GM23338 (cell line): ENCODE data around the gene TRAPPC2. TPM values are rescaled to one million over a fixed set of nuclear protein-coding genes. Genes with fewer than 3 reads are reported as not detected.

Experiments
- ATAC-seq: fragments of 200-7000 bp; cut with Tn5 transposase; 3 replicates; pipeline ENCODE4 v1.9.1; 2020
- DNase-seq: peaks from one replicate; pipeline ENCODE4 v3.0.0-alpha.2; 2015; ENCODE audit warnings: low spot score
- H2AFZ ChIP-seq: fragments of 200-600 bp; sonication (generic); 2 replicates; pipeline ENCODE4 v1.8.0; 2016; ENCODE audit warnings: antibody characterized with exemption, mild to moderate bottlenecking, moderate library complexity
- H3F3A ChIP-seq: fragments of 200-600 bp; sonication (generic); replicated peaks from 2 replicates; pipeline ENCODE4 v1.8.0; 2017; ENCODE audit warnings: antibody characterized with exemption, mixed run types, low read depth
- H3K27ac ChIP-seq: fragments of 200-600 bp; sonication (generic); 2 replicates; pipeline ENCODE4 v1.6.1; 2016; ENCODE audit warnings: low read depth
- H3K27me3 ChIP-seq: fragments of 200-600 bp; sonication (generic); 2 replicates; pipeline ENCODE4 v1.8.0; 2016; ENCODE audit warnings: mild to moderate bottlenecking, mixed run types, moderate library complexity; ENCODE audit not compliant: insufficient read depth
- H3K36me3 ChIP-seq: fragments of 200-600 bp; sonication (generic); 2 replicates; pipeline ENCODE4 v1.8.0; 2016; ENCODE audit warnings: mild to moderate bottlenecking; ENCODE audit not compliant: insufficient read depth
- H3K4me1 ChIP-seq: fragments of 200-600 bp; sonication (generic); 2 replicates; pipeline ENCODE4 v1.8.0; 2016; ENCODE audit warnings: mild to moderate bottlenecking, moderate library complexity; ENCODE audit not compliant: insufficient read depth
- H3K4me2 ChIP-seq: fragments of 200-600 bp; sonication (generic); 2 replicates; pipeline ENCODE4 v1.7.1; 2017; ENCODE audit warnings: mixed run types
- H3K4me3 ChIP-seq: fragments of 200-600 bp; sonication (generic); 2 replicates; pipeline ENCODE4 v1.6.1; 2016; ENCODE audit warnings: mixed run types
- H3K79me2 ChIP-seq: fragments of 200-600 bp; sonication (generic); replicated peaks from 2 replicates; pipeline ENCODE4 v1.8.0; 2017; ENCODE audit warnings: mild to moderate bottlenecking; ENCODE audit not compliant: insufficient read depth
- H3K9me2 ChIP-seq: fragments of 200-600 bp; sonication (generic); 2 replicates; pipeline ENCODE4 v1.8.0; 2017; ENCODE audit not compliant: insufficient read depth
- H4K20me1 ChIP-seq: fragments of 200-600 bp; sonication (generic); replicated peaks from 2 replicates; pipeline ENCODE4 v1.8.0; 2017; ENCODE audit warnings: mild to moderate bottlenecking; ENCODE audit not compliant: insufficient read depth
- H3K27ac Mint-ChIP-seq: 2 replicates; pipeline ENCODE4 v1.8.0; 2020; ENCODE audit warnings: inconsistent platforms, mild to moderate bottlenecking, moderate library complexity, mixed read lengths
- H3K27me3 Mint-ChIP-seq: 3 replicates; pipeline ENCODE4 v1.8.0; 2022; ENCODE audit warnings: low read depth, mild to moderate bottlenecking, moderate library complexity, mixed read lengths, inconsistent platforms; ENCODE audit not compliant: insufficient read depth, poor library complexity
- H3K36me3 Mint-ChIP-seq: 3 replicates; pipeline ENCODE4 v1.8.0; 2021; ENCODE audit warnings: low read depth, mild to moderate bottlenecking, inconsistent platforms, moderate library complexity, mixed read lengths
- H3K4me1 Mint-ChIP-seq: 3 replicates; pipeline ENCODE4 v1.8.0; 2020; ENCODE audit warnings: mild to moderate bottlenecking, inconsistent platforms, mixed read lengths
- H3K4me3 Mint-ChIP-seq: 3 replicates; pipeline ENCODE4 v1.8.0; 2021; ENCODE audit warnings: moderate library complexity, mild to moderate bottlenecking, inconsistent platforms, mixed read lengths
- H3K9me3 Mint-ChIP-seq: 3 replicates; pipeline ENCODE4 v1.8.0; 2020; ENCODE audit warnings: moderate library complexity, mild to moderate bottlenecking, inconsistent platforms, mixed read lengths
- CREB1 ChIP-seq: fragments of 250-450 bp; sonication (Bioruptor Pico); IDR thresholded peaks from 2 replicates; pipeline ENCODE4 v1.5.0; 2020; ENCODE audit warnings: low read depth, mild to moderate bottlenecking, moderate library complexity
- EZH2 ChIP-seq: fragments of 200-600 bp; sonication (generic); IDR thresholded peaks from one replicate; pipeline ENCODE4 v1.8.0; 2017; ENCODE audit warnings: antibody characterized with exemption, mild to moderate bottlenecking, low read depth; ENCODE audit not compliant: unreplicated experiment
- EZH2phosphoT487 ChIP-seq: fragments of 200-600 bp; sonication (generic); IDR thresholded peaks from one replicate; pipeline ENCODE4 v1.8.1; 2018; ENCODE audit warnings: antibody characterized with exemption; ENCODE audit not compliant: unreplicated experiment
- JUNB ChIP-seq: IDR thresholded peaks from one replicate; pipeline ENCODE4 v1.6.1; 2016; ENCODE audit warnings: antibody characterized with exemption; ENCODE audit not compliant: unreplicated experiment
- NANOG ChIP-seq: IDR thresholded peaks from 2 replicates; pipeline ENCODE4 v1.6.1; 2016; ENCODE audit warnings: antibody characterized with exemption, borderline replicate concordance
- POLR2AphosphoS5 ChIP-seq: IDR thresholded peaks from 2 replicates; pipeline ENCODE4 v1.6.1; 2016; ENCODE audit warnings: antibody characterized with exemption, low read depth
- STAT1 ChIP-seq: IDR thresholded peaks from one replicate; pipeline ENCODE4 v1.6.1; 2016; ENCODE audit warnings: antibody characterized with exemption; ENCODE audit not compliant: unreplicated experiment
- ZNF114 ChIP-seq: fragments of 250-450 bp; sonication (Bioruptor Pico); IDR thresholded peaks from 2 replicates; pipeline ENCODE4 v1.5.0; 2020; ENCODE audit warnings: mild to moderate bottlenecking, moderate library complexity
- ZNF331 ChIP-seq: fragments of 250-450 bp; sonication (Bioruptor Pico); IDR thresholded peaks from 2 replicates; pipeline ENCODE4 v1.5.0; 2020; ENCODE audit warnings: low read depth, mild to moderate bottlenecking, moderate library complexity
- polyA plus RNA-seq: library from polyadenylated mRNA; unstranded; fragments of >200 nt; fragmentation: Nextera tagmentation; extraction: Ambion mirVana; gene quantifications from 2 replicates; pipeline ENCODE4 v1.2.1, GENCODE V29; 2016
- total RNA-seq: library from RNA; depleted of rRNA; stranded (reverse); fragments of >200 nt; shearing (Covaris generic); gene quantifications from 2 replicates; pipeline ENCODE4 v1.2.3, GENCODE V29; 2014
- TF ChIP-seq, protein P1 (sequence below): IDR thresholded peaks from 2 replicates; pipeline ENCODE4 v1.6.1; 2016; ENCODE audit warnings: antibody characterized with exemption
- TF ChIP-seq, protein P2 (sequence below): fragments of 250-450 bp; sonication (Bioruptor Pico); IDR thresholded peaks from 2 replicates; pipeline ENCODE4 v1.5.0; 2020; ENCODE audit warnings: mild to moderate bottlenecking, moderate library complexity
- TF ChIP-seq, protein P3 (sequence below): IDR thresholded peaks from one replicate; pipeline ENCODE4 v1.6.1; 2018; ENCODE audit warnings: antibody characterized with exemption; ENCODE audit not compliant: unreplicated experiment

TRAPPC2 gene
- total and polyA plus RNA-seq, 2 experiments from 2014 or later: 11.7 to 14.6 TPM

DNA sequence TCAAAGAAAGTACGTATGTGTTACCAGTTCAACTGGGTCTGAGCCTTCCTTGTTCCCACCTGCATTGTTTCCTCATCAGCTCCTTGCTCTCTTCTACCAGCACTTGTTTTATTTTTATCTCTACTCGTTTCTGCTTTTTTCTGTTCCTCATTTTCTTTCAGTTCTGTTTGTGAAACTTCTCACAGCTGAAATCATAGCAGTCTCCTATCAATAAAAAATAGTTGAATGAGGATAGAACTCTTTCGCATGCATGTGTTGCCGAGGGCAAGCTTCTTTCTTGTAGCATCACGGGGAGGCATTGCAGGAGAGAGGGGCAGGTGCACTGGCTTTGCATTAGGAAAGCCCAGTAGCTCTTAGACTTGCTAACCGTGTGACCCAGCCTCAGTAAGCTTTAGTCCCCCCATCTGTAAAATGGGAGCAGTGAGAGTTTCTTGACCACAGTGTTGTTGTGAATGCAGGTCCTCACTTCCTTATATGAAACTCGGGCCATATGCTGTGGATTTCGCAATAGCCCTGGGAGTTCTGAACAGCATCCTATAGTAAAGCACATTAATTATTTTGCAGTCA is 24.8 kb upstream of the TRAPPC2 start (continued):
- TF ChIP-seq, protein P1, sequence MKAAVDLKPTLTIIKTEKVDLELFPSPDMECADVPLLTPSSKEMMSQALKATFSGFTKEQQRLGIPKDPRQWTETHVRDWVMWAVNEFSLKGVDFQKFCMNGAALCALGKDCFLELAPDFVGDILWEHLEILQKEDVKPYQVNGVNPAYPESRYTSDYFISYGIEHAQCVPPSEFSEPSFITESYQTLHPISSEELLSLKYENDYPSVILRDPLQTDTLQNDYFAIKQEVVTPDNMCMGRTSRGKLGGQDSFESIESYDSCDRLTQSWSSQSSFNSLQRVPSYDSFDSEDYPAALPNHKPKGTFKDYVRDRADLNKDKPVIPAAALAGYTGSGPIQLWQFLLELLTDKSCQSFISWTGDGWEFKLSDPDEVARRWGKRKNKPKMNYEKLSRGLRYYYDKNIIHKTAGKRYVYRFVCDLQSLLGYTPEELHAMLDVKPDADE: no peak
- TF ChIP-seq EZH2: no peak
- TF ChIP-seq NANOG: no peak
- no peak for TF ChIP-seq EZH2phosphoT487
- no peak for TF ChIP-seq STAT1
- no peak for TF ChIP-seq CREB1
- TF ChIP-seq JUNB: no peak
- TF ChIP-seq ZNF331 (CRISPR knock-in tag): no peak
- TF ChIP-seq, protein P2, sequence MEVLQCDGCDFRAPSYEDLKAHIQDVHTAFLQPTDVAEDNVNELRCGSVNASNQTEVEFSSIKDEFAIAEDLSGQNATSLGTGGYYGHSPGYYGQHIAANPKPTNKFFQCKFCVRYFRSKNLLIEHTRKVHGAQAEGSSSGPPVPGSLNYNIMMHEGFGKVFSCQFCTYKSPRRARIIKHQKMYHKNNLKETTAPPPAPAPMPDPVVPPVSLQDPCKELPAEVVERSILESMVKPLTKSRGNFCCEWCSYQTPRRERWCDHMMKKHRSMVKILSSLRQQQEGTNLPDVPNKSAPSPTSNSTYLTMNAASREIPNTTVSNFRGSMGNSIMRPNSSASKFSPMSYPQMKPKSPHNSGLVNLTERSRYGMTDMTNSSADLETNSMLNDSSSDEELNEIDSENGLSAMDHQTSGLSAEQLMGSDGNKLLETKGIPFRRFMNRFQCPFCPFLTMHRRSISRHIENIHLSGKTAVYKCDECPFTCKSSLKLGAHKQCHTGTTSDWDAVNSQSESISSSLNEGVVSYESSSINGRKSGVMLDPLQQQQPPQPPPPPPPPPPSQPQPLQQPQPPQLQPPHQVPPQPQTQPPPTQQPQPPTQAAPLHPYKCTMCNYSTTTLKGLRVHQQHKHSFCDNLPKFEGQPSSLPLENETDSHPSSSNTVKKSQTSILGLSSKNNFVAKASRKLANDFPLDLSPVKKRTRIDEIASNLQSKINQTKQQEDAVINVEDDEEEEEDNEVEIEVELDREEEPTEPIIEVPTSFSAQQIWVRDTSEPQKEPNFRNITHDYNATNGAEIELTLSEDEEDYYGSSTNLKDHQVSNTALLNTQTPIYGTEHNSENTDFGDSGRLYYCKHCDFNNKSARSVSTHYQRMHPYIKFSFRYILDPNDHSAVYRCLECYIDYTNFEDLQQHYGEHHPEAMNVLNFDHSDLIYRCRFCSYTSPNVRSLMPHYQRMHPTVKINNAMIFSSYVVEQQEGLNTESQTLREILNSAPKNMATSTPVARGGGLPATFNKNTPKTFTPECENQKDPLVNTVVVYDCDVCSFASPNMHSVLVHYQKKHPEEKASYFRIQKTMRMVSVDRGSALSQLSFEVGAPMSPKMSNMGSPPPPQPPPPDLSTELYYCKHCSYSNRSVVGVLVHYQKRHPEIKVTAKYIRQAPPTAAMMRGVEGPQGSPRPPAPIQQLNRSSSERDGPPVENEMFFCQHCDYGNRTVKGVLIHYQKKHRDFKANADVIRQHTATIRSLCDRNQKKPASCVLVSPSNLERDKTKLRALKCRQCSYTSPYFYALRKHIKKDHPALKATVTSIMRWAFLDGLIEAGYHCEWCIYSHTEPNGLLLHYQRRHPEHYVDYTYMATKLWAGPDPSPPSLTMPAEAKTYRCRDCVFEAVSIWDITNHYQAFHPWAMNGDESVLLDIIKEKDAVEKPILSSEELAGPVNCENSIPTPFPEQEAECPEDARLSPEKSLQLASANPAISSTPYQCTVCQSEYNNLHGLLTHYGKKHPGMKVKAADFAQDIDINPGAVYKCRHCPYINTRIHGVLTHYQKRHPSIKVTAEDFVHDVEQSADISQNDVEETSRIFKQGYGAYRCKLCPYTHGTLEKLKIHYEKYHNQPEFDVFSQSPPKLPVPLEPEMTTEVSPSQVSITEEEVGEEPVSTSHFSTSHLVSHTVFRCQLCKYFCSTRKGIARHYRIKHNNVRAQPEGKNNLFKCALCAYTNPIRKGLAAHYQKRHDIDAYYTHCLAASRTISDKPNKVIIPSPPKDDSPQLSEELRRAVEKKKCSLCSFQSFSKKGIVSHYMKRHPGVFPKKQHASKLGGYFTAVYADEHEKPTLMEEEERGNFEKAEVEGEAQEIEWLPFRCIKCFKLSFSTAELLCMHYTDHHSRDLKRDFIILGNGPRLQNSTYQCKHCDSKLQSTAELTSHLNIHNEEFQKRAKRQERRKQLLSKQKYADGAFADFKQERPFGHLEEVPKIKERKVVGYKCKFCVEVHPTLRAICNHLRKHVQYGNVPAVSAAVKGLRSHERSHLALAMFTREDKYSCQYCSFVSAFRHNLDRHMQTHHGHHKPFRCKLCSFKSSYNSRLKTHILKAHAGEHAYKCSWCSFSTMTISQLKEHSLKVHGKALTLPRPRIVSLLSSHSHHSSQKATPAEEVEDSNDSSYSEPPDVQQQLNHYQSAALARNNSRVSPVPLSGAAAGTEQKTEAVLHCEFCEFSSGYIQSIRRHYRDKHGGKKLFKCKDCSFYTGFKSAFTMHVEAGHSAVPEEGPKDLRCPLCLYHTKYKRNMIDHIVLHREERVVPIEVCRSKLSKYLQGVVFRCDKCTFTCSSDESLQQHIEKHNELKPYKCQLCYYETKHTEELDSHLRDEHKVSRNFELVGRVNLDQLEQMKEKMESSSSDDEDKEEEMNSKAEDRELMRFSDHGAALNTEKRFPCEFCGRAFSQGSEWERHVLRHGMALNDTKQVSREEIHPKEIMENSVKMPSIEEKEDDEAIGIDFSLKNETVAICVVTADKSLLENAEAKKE (CRISPR knock-in tag): no peak

DNA sequence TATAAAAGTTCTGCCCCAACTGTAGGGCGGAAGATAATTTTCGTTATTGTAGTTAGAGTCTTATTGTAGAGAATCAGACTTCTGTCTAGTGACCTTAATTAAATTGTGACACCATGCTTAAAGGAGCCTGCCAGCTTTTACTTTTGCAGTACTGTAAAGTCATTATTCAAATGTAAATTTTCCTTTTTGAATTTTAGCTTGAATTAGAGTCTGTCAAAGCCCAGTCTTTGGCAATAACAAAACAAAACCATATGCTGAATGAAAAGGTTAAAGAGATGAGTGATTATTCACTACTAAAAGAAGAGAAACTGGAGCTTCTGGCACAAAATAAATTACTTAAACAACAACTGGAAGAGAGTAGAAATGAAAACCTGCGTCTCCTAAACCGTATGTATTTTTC is 22.0 kb upstream of the TRAPPC2 start:
- H3K4me2 ChIP-seq: peak overlapping the region; percentile 51; the same call in 1 of the 2 replicates
- H3F3A ChIP-seq: no peaks in the 10 kb centered on the region
- Mint-ChIP-seq H3K27ac (0 out of 2 replicates have a peak overlapping the region, but pooled peaks have one; percentile 31), H3K27me3 (peaks cover 2% of the 10 kb centered on the region), H3K36me3 (peaks cover 60% of the 10 kb centered on the region), H3K9me3 (no peaks in the 10 kb centered on the region), H3K4me3 (no peak overlapping the region), H3K4me1 (peaks cover 24% of the 10 kb centered on the region)
- H3K79me2 ChIP-seq: no peaks in the 10 kb centered on the region
- H3K9me2 ChIP-seq: no peaks in the 10 kb centered on the region
- no peak overlapping the region for H3K27ac ChIP-seq
- H3K27me3 ChIP-seq: no peaks in the 10 kb centered on the region
- no peak overlapping the region for H2AFZ ChIP-seq
- H3K4me3 ChIP-seq: no peak overlapping the region
- H3K4me1 ChIP-seq: peaks cover 17% of the 10 kb centered on the region
- H4K20me1 ChIP-seq: no peaks in the 10 kb centered on the region
- ATAC-seq: no peak
- H3K36me3 ChIP-seq: peaks cover 9% of the 10 kb centered on the region; the same call in 1 of the 2 replicates
- no peak for DNase-seq
- TF ChIP-seq JUNB (no peak), STAT1 (no peak), ZNF331 (CRISPR knock-in tag) (no peak), CREB1 (no peak), EZH2phosphoT487 (no peak), ZNF114 (no peak), POLR2AphosphoS5 (no peak)
- TF ChIP-seq, protein P3, sequence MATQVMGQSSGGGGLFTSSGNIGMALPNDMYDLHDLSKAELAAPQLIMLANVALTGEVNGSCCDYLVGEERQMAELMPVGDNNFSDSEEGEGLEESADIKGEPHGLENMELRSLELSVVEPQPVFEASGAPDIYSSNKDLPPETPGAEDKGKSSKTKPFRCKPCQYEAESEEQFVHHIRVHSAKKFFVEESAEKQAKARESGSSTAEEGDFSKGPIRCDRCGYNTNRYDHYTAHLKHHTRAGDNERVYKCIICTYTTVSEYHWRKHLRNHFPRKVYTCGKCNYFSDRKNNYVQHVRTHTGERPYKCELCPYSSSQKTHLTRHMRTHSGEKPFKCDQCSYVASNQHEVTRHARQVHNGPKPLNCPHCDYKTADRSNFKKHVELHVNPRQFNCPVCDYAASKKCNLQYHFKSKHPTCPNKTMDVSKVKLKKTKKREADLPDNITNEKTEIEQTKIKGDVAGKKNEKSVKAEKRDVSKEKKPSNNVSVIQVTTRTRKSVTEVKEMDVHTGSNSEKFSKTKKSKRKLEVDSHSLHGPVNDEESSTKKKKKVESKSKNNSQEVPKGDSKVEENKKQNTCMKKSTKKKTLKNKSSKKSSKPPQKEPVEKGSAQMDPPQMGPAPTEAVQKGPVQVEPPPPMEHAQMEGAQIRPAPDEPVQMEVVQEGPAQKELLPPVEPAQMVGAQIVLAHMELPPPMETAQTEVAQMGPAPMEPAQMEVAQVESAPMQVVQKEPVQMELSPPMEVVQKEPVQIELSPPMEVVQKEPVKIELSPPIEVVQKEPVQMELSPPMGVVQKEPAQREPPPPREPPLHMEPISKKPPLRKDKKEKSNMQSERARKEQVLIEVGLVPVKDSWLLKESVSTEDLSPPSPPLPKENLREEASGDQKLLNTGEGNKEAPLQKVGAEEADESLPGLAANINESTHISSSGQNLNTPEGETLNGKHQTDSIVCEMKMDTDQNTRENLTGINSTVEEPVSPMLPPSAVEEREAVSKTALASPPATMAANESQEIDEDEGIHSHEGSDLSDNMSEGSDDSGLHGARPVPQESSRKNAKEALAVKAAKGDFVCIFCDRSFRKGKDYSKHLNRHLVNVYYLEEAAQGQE: no peak
- TF ChIP-seq, protein P1: no peak
